Measurements from ENCODE around the gene RAP1GAP2. TPM values are rescaled to one million over a fixed set of nuclear protein-coding genes. Genes with fewer than 3 reads are reported as not detected.

The RAP1GAP2 gene
- total and polyA plus RNA-seq, 2 of the 8 experiments (the other 6 are each of a cell fraction or from before 2014, with no cell fraction given): 24.0 to 63.8 TPM

DNA sequence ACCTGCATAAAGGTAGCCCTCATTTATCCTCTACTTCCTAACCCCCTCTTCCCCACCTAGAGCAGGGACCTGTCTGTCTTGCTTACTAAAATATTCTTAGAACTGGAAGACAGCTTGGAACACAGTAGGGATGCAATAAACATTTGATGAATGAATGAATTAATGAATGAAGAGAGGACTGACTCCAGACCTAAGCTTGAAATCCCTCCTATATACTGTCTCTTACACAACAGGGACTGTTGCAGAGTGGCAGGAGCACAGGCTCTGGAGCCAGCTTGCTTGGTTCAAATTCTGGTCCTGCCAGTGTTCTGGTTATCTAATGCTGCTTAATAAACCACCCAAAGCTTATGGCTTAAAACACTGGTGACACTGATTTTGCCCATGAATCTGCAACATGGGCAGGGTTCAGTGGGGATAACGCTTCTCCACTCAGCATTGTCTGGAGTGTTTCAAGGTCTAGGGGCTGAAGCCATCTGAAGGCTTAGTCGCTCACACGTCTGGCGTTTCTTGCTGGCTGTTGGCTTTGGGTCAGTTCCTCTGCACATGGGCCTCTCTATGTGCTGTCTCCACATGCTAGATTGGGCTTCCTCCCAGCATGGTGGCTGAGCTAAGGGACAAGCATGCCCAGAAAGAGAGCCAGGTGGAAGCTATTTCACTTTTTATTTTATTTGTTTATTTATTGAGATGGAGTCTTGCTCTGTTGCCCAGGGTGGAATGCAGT lies 12.8 kb upstream of the RAP1GAP2 start (continued):
- no peak for TF ChIP-seq CHD7 (IDR thresholded peaks at IDR 0.05; ENCODE audit: insufficient replicate concordance, low read length)
- no peak for TF ChIP-seq SP2 (IDR thresholded peaks at IDR 0.05; ENCODE audit: low read length)
- no peak for TF ChIP-seq RAD21 (IDR thresholded peaks at IDR 0.05 in 1 of 2, conservative IDR thresholded peaks at IDR 0.05 in 1 of 2; ENCODE audit: low read depth in 2 of 2, low read length in 2 of 2)
- TF ChIP-seq NANOG (IDR thresholded peaks at IDR 0.05; ENCODE audit: insufficient read depth, low read depth, low read length, poor library complexity, severe bottlenecking): no peak
- TF ChIP-seq SP1 (IDR thresholded peaks at IDR 0.05; ENCODE audit: low read depth, low read length): no peak
- TF ChIP-seq CHD1 (IDR thresholded peaks at IDR 0.05; ENCODE audit: low read depth, low read length): no peak
- TF ChIP-seq CTCF (IDR thresholded peaks at IDR 0.05; ENCODE audit: control extremely low read depth in 1 of 3, insufficient read depth in 1 of 3, low read depth in 1 of 3, low read length in 3 of 3): no peak
